Fibroblast of pulmonary artery (primary cell): ENCODE measurements around the gene EIF1.

Source experiments
- DNase-seq: peaks from one replicate; pipeline ENCODE4 v3.0.0-alpha.2; 2010; ENCODE audit warnings: low read depth
- H3K4me3 ChIP-seq: replicated peaks from 2 replicates; pipeline ENCODE4 v1.5.1; 2011; ENCODE audit warnings: low read depth, mild to moderate bottlenecking, control low read depth, low read length, moderate library complexity
- CTCF ChIP-seq: IDR thresholded peaks from 2 replicates; pipeline ENCODE4 v1.5.1; 2011; ENCODE audit warnings: mild to moderate bottlenecking, control low read depth, low read length, inconsistent platforms; ENCODE audit errors: missing control alignments

The EIF1 gene

GRCh38 chr17:41647940-41648410 is 40.7 kb upstream of the EIF1 start:
- peak; percentile 65 for DNase-seq
- H3K4me3 ChIP-seq = peak overlapping the region; percentile 36

GRCh38 chr17:41648411-41649195 is 40.1 kb upstream of the EIF1 start:
- TF ChIP-seq CTCF = peak; percentile 95
- DNase-seq = peak; percentile 85
- peak overlapping the region; percentile 36 for H3K4me3 ChIP-seq

More at GRCh38 chr17:41647940-41648410, 40.7 kb upstream of the EIF1 start:
- TF ChIP-seq CTCF = peak; percentile 85

DNA sequence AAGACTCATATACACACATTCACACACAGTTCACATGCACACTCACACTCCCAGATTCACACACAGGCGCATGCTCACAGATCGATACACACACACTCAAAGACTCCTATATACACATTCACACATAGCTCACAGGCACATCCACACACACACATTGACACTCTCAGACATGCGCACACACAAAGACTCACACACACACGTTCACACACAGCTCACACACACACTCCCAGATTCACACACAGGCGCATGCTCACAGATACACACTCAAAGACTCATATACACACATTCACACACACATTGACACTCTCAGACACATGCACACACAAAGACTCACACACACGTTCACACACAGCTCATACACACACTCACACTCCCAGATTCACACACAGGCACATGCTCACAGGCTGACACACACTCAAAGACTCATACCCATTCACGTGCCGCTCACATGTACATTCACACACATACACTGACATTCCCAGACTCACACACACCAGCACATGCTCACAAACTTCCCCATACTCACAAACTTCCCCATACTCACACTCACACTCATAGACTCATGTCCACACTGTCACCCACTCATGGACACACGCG is 38.7 kb upstream of the EIF1 start:
- no peak for DNase-seq
- no peak for TF ChIP-seq CTCF
- H3K4me3 ChIP-seq = no peak overlapping the region

GRCh38 chr17:41650794-41651624 is 37.7 kb upstream of the EIF1 start:
- H3K4me3 ChIP-seq = no peak overlapping the region
- DNase-seq = no peak
- no peak for TF ChIP-seq CTCF

GRCh38 chr17:41651625-41652460 is 36.8 kb upstream of the EIF1 start:
- DNase-seq = no peak
- no peak for TF ChIP-seq CTCF
- no peak overlapping the region for H3K4me3 ChIP-seq

DNA sequence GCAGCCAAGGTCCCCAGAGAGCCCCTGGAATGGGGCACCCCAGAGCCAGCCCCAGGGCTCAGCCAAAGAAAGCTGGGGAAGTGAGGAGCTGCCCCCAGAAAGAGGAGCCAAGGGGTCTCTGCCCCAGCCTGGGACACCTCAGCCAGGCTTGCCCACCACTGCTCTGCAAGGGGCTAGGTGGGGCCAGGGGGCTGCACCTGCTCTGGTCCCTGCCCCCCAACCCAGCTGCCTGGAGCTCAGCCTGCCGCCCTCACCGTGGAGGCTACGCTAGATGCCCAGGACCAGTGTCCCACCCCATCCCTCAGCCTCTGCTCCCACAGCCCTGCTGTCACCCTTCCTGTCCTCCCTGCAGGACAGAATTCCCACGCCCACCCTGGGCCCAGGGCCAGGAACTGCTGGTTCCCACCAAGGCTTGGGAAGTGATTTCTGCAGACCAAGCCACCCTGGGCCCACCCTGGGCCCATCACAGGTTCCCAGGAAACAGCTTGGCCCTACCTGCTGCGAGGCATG is 36.2 kb upstream of the EIF1 start:
- H3K4me3 ChIP-seq = no peak overlapping the region
- no peak for DNase-seq
- no peak for TF ChIP-seq CTCF
